GM18909 (cell line): ENCODE data around the gene DNAI4.
"Not testable (repeated sequence)": the region's sequence is repeated elsewhere in the genome, so short reads cannot be mapped to it uniquely, and the experiment has no call there.

Source experiments
- ATAC-seq: cut with Tn5 transposase; IDR thresholded peaks from one replicate; pipeline ENCODE4 v1.9.1; 2021; ENCODE audit warnings: mild to moderate bottlenecking; ENCODE audit not compliant: unreplicated experiment, poor library complexity

The DNAI4 gene

DNA sequence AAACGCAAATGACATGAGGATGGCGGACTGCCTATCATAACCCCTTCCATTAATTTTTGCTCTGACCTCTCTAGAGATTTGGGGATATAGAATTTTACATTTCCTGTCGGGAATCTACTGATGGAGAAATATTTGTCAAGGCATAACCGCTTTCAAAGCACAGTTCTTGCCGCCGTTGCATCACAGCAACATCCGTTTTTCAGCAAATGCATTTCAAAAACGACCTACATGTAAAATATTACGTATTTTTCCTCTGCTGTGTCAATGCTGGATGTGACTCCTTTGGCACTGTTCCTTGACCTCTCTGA lies 5.0 kb upstream of the DNAI4 start:
- ATAC-seq = no peak

- no peak for ATAC-seq
These were observed 4.6 kb upstream of the DNAI4 start for GRCh38 chr1:66929146-66929688.

DNA sequence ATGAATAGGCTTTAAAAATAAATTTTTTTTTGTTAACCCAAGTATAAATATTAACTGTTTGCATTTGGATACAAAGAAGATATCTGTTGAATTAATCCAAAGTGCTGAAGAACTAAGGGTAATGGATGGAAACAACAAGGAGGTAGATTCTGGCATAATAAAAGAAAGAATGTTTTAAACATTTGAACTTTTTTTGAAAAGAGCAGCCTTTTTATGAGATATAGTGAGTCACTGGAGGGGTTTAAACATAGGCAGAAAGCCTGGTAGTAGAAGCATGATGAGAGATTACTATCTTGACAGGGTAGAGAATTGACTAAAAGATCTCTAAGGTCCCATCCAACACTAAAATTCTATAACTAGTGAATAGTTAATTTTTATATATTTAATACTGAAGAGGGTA lies 2.9 kb upstream of the DNAI4 start:
- ATAC-seq = no peak

GRCh38 chr1:66925944-66926343 lies 1.3 kb upstream of the DNAI4 start:
- ATAC-seq = no peak

- peak; percentile 2 for ATAC-seq
These were observed 878 bp upstream of the DNAI4 start for GRCh38 chr1:66925558-66925910.

DNA sequence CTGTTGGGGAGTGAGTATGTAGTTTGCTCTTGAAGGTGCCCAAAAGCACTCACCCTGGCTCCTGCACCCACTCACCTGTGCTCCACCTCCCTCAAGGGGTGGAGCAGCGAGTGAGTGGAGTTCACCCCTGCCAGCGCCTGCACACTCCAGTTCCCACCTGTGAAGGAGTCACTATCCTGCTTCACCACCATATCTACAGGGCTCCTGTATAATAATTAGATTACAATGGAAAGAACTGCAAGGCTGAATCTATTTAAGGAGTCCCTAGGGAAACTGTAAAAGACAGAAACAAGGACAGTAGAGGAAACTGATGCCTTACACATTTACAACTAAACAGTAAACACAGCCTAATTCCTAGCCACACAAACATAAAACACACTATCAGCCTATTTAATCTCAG lies 4.1 kb downstream of the DNAI4 start:
- ATAC-seq = no peak

- no peak for ATAC-seq
These were observed 4.8 kb downstream of the DNAI4 start for GRCh38 chr1:66919828-66920227.

DNA sequence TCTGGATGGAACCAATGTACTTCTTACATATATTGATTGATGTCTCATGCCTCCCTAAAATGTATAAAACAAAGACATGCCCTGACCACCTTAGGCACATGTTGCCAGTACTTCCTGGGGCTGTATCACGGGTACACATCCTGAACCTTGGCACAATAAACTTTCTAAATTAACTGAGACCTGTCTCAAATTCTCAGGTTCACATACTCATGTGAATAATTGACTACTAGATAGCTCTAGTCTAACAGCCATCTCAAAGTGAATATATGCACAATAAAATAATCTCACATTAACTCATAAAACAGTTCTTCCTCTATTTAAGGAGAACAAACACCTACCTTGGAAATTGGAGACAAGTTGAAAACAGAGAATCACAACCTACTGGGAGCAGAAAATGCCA lies 5.6 kb downstream of the DNAI4 start:
- no peak for ATAC-seq

DNA sequence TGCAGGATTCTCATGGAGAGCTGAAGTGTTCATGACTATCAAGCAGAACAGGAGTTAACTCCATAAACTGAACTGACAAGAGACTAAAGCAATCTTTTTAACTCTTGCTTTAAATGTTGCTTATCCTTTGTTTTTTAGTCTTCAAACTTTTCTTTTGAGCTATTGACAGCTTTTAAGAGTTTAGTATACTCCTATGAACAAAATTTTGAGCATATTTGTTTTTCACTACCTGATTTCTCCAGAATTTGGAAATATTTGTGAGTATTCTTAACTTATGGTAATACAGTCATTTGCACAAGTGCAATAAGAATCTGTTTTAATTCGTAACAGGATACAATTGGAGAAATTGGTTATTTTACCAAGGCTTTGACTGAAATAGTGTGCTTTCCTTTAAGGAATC lies 7.2 kb downstream of the DNAI4 start:
- ATAC-seq = no peak

DNA sequence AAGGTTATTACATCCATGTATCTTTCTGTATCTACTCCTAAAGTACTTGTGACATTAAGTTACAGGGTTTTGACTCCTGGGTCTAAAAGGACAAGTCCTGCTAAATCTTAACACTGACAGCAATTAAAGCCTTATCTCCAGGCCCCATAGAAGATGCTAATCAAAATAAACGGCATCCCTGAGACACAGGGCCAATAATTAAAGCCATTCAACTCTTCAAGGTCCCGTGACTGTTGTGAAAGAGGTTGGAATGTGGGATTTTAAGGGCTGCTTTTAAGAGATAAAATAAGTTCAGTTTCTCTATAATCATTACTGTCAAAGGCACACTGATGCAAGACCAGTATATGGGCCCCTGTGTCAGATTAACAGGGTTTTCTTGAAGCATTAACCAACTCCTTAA lies 8.3 kb downstream of the DNAI4 start:
- ATAC-seq = no peak

DNA sequence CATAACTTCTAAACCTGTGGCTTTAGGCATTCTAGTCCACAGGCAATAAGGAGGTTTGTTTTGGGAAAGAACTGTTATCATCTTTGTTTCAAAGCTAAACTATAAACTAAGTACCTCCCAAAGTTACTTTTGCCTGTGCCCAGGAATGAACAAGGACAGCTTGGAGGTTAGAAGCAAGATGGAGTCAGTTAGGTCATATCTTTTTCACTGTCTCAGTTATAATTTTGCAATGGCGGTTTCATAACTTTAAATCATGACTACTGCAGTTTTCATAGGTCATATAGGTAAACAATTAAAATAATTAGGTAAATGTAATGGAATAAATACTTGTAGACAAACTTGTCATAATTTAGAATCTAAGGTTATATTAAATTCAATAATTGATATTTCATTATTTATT lies 9.5 kb downstream of the DNAI4 start:
- ATAC-seq = not testable (repeated sequence)

DNA sequence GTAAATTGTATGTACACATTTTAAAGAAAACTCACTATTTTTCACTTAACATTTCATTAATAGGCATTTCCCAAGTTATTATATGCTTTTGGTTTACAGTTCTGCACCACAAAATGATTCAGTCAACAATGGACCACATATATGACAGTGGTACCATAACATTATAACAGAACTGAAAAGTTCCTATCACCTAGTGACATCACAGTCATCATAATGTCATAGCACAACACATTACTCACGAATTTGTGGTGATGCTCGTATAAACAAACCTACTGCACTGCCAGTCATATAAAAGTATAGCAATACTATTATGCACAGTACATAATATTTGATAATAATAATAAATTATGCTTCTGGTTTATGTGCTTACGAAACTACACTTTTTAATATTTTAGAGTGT lies 30.9 kb downstream of the DNAI4 start:
- no peak for ATAC-seq

DNA sequence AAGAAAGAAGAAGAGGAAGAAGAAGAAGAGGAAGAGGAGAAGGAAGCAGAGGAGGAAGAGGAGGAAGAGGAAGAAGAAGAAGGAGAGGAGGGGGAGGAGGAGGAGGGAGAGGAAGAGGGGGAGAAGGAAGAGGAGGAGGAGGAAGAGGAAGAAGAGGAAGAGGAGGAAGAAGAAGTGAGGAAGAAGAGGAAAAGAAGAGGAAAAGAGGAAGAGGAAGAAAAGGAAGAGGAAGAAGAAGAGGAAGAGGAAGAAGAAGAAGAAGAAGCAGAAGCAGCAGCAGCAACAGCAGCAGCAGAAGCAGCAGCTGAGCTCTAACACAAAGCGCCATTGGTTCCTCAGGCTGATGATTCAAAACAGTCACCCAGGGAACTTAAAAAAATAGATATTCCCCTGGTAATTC lies 34.0 kb downstream of the DNAI4 start:
- ATAC-seq = no peak

DNA sequence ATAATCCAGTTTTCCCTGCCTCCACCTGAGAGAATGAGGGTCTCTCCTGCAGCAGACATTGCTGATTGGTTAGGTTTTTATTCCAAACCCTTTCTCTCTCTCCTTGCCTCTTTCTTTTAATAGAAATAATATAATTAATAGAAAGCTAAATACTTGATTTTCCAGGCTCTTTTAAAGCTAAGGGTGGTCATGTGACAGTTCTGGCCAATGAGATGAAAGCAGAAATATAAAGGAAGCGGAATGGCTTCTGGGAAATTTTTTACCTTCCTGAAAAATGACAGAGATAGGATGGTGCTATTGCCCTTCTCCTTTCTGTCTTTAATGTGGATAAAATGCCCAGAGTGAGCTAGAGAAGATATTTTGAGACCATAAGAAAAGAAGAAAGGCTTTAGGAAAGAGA lies 35.6 kb downstream of the DNAI4 start:
- no peak for ATAC-seq

GRCh38 chr1:66876664-66877063 lies 48.0 kb downstream of the DNAI4 start:
- no peak for ATAC-seq

DNA sequence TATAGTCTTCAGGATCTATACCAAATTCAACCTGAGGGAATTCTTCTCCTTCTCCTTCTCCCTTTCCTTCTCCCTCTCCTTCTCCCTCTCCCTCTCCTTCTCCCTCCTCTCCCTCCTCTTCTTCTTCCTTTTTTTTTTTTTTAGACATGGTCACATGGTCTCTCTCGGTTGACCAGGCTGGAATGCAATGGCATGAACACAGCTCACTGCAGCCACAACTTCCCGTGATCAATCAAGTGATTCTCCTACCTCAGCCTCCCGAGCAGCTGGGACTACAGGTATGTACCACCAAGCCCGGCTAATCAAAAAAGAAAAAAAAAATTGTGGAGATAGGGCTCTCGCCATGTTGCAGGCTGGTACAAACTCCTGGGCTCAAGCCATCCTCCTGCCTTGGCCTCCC lies 51.5 kb downstream of the DNAI4 start:
- no peak for ATAC-seq

DNA sequence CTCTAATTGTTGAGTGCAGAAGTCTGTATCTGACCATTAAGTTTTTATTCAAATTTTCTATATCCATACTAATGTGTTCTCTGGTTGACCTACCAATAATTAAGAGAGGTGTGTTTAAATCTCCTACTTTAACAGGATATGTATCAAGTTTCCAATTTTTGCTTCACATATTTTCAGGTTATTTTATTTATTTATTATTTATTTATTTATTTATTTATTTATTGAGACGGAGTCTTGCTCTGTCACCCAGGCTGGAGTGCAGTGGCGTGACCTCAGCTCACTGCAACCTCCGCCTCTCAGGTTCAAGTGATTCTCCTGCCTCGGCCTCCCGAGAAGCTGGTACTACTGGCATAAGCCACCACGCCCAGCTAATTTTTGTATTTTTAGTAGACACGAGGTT lies 52.6 kb downstream of the DNAI4 start:
- ATAC-seq = not testable (repeated sequence)

DNA sequence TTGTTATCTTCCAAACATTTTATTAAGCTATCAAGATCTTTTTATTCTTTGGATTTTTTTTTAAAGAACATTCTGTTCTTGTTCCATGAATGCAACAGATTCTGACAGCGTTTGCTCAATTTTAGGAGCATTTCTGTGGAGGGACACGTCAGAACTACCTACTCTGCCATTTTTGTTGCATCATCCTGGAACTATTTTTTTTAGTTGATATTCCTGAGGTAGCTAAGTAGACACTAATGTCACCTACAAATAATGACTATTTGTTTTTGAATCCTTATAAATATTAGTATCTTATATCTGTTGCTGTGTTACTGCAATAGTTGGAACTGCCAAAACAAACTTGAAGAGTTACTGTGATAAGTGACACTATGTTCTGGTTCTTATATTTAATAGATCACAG lies 57.2 kb downstream of the DNAI4 start:
- no peak for ATAC-seq

GRCh38 chr1:66860529-66860928 lies 64.1 kb downstream of the DNAI4 start:
- no peak for ATAC-seq

GRCh38 chr1:66853379-66853778 lies 71.3 kb downstream of the DNAI4 start:
- no peak for ATAC-seq

GRCh38 chr1:66852870-66853269 lies 71.8 kb downstream of the DNAI4 start:
- no peak for ATAC-seq

DNA sequence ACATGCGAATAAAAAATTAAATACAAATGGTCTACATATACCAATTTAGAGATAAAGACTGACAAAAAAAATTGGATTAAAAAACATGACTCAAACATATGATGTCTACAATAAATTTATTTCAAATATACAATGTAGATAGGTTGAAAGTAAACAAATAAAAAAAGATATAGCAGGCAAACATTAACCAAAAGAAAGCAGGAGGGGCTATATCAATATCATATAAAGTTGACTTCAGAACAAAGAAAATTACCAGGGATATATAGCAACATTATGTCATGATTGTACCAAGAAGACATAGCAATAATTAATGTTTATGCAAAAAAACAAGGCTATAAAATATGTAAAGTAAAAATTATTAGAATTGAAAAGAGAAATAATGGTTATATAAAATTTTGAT lies 73.7 kb downstream of the DNAI4 start:
- ATAC-seq = no peak

- ATAC-seq = no peak
These were observed 76.5 kb downstream of the DNAI4 start for GRCh38 chr1:66848193-66848592.
